GM18951 (cell line): Measurements from ENCODE around the gene NPAS2.

Experiments
- POLR2A ChIP-seq: IDR thresholded peaks from 4 replicates; pipeline ENCODE4 v1.6.1; 2011; ENCODE audit warnings: mild to moderate bottlenecking; ENCODE audit not compliant: insufficient read length, insufficient read depth; ENCODE audit errors: extremely low read depth
- in situ Hi-C: fragments of 300-500 bp; cut with MboI; formaldehyde crosslinking; loops from one replicate; pipeline ENCODE4 v1.12.0; 2022; ENCODE audit warnings: low sequenced_read_pairs, mixed read lengths, inconsistent platforms; ENCODE audit not compliant: unreplicated experiment

NPAS2 gene

DNA sequence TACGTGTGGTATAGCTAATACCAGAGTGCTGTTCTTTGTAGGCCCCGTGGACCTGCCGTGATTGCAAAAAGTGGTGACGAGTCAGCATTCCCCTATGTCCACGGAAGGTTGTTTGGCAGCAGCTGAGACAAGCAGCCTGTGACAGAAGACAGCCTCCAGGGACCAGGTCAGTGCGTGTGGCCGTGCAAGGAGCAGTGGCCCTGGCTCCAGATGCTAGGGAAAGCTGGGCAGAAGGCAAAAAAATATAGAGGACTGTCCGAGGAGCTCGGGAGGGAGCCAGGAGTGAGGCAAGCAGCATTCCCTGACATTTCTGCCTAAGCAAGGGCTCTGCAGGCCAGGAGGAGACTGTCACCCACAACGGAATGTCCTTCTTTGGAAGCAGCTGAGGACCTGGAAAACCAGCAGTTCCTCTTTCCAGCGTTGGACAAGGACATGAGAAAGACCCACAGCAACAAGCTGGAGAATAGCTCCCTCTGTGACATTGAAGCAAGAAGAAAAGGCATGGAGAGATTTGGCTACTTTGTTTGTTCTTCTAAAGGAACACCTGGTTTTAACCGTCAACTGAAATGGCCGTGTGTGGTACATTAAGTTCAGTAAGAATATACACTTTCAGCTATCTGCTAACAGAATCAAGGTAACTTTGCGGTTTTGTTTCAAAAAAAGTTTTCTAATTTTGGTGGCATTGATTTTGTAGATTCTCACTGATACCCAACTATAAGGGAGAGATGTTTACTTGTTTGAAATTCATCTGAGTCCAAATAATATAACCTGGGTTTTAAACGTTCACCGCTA lies 58.3 kb downstream of the NPAS2 start:
- TF ChIP-seq POLR2A = no peak
- in situ Hi-C loops = no loop called here

DNA sequence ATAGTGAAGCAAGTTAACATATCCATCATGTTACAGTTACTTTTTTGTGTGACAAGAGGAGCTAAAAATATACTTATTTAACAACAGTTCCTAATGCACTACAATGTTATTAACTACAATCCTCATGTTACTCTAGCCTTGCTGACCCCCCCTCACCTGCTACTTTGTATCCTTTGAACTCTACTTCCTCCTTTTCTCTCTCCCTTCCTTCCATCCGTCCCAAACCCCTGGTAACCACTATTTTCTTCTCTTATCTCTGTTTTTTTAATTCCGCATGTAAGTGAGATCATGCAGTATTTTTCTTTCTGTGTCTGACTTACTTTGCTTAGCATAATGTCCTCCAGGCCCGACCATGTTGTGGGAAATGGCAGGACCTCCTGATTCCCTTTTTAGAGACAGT lies 59.4 kb downstream of the NPAS2 start:
- no peak for TF ChIP-seq POLR2A
- in situ Hi-C loops = no loop called here

DNA sequence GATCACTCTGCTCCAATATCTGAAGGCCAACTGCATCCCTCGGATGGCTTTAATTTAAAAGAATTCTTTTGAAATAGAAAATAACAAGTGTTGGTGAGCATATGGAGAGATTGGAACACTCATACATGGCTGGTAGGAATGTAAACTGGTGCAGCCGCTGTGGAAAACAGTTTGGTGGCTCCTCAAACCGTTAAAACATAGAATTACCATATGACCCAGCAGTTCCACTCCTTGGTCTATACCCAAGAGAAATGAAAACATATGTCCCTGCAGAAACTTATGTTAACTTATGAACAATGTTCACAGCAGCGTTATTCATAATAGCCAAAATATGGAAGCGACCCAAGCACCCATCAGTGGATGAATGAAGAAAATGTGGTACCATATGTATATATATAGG lies 60.1 kb downstream of the NPAS2 start:
- TF ChIP-seq POLR2A = no peak
- in situ Hi-C loops = no loop called here

DNA sequence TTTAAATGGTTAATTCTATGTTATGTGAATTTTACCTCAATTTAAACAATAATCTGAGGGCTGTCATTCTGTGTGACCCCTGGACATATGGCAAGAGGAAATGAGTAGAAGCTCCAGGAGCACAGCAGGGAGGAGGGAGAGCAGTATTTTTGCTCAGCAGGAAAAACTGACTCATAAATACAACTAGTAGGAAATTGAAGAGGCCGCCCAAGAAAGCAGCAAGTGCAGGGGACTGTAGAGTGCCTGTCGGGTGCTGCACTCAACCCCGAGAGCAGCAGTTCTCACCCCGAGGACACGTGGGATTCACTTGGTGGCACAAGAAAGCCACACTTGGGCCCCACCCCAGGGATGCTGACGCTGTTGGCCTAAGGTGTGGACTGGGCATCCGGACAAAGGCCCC lies 60.8 kb downstream of the NPAS2 start:
- TF ChIP-seq POLR2A = no peak
- in situ Hi-C loops = no loop called here

DNA sequence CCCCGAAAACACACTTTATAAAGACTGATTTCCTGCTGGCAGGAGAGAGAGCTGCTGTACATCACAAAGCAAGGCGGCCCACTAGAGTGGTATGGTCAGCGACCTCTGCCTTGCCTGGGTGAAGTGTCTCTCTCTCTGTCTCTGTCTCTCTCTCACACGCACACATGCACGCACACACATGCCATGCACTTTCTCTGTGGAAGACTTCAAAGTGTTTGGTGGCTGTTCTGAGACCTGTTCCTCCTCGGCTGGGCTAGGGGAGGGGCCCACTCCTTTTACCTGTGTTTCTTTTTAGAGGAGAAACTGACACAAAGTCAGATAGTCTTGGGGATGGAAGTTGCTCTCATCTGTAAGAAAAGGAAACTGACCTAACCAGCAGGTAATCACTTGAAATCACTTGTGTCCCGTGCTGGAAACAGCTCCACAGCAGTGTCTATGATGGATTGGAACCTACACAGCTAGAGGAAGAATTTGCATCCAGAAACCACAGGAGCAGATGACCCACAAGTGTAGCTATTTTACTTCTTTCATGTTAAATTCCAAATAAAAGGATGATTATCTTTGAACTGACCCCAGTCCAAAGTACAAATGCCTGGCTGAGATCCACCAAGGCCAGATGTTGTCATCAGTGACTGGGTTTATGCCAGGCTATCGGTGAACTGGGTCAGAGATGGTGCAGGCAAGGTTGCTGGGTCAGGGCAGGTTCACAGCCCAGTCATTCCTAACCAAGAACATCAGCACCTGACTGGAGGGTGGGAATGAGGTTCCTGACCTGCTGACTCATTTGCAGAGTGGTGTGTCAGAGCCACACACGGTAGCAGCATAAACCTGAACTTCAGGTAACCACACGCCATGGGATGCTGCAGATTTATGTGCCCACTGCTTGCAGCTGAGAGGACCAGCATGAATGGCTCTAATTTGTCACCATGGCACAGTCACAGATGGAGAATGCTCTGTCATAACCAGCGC lies 63.0 kb downstream of the NPAS2 start:
- in situ Hi-C loops = no loop called here
- no peak for TF ChIP-seq POLR2A

DNA sequence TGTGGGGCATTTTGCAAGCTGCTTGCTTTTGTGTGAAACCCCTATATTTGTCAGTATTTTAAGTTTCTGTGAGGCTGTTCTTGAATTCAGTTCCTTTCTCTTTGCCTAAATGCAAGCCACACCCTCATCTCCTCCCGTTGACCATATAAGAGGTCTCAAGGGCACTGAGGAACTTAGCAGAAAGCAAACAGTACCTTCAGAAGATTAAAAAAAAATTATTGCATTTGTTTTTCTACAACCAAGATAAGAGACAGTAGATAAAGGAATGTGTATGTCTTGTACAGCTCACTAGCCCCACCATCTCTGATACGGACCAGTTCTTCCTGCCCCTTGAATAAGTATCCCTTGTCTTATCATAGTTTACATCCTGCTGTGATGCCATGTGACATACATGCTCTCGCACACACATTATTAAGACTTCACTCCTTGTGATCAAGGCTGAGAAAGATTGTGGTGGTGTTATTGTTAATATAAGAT lies 64.2 kb downstream of the NPAS2 start:
- in situ Hi-C loops = no loop called here
- TF ChIP-seq POLR2A = no peak

DNA sequence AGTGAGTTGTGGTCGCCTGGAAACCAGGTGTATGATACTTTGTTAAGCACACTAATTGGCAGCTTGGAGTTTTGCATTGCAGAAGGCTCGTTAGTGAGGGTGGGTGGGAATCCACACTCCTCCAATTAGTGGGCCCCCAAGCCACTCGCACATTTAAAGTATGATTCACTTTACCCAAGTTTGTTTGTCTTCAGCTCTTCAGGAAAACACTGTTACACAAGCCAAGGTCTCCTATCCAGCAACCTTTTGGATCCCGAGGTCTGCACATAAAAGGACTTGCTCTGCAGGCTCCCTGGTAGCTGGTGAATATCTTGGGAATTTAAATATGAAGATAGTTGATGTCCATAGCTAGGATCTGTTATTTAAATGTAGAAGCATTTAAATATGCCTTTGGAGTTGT lies 66.1 kb downstream of the NPAS2 start:
- in situ Hi-C loops = no loop called here
- TF ChIP-seq POLR2A = no peak

DNA sequence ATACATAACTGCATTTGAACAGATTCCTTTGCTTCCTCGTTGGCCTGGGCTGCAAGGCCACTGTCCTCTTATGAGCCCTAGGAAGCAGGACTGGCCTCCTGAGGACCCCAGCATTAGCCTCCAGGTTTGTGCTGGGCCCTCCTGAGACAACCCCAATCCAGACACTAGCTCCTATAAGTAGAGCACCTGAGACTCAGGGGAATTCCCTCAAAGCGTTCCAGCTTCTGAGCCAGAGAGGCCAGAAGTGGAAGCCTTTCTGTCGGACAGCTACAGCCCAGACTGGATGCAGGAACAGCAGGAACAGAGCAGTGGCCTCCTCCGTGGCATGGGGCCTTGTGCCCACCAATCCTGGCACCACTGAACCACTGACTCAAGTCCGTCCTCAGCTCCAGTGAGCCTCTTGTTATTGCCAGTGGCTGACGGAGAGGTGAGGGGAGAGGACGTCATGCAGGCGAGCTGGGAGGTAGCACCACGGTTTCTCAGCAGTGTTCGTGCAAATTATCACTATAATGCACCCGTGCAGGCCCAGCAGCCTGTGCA lies 67.2 kb downstream of the NPAS2 start:
- TF ChIP-seq POLR2A = no peak
- in situ Hi-C loops = no loop called here

DNA sequence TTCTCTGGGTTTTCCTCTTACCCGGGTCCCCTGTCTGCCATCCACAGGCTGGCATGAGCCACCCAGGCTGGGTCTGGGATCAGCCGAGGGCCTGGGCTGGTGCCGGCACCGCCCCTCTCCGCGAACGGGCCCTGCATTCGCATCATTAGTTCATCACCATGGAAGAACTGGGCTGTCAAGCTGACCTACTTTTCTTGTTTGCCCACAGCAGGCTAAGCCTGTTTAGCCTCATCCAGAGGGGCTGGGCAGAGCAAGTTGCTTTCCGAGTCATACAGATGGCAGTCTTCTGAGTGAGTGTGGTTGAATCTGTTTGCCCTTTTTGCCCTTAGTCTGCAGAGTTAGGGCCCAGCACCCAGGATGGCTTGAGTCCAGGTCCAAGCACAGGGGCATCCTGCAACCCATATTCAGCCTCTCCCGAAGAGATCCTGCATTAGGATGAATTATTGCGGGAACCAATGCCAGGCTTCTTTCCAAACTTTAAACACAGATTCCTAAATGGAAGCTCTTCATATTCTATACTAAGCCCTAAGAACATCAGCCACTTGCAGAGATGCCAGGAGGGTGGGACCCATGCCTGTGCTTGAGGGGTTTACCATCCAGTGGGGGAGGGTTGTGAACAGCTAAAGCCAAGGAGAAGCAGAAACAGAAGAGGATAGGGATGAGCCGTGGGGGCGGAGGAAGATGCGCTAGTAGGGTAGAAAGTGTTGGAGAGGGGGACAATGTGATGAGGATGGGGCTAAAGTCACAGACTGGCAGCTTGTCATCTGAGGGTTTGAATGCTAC lies 68.0 kb downstream of the NPAS2 start:
- no peak for TF ChIP-seq POLR2A
- in situ Hi-C loops = no loop called here

DNA sequence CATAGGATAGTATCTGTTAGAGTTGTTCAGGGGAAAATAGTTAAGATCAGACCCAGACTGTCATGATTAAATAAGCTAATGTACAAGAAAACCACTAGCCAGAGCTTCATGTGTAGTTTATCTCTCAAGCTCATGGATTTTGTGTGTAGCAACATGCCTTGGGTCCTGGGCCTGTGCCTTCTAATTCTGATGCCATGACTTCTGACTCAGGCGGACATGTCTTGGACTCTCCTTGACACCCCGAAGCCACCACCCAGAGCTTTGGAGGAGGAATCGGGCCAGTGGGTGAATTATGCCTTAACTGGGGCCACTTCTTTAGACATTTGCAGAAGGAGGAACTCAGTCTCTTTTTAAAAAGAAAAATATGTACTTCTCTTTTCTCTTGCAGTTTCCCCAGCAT lies 68.7 kb downstream of the NPAS2 start:
- no peak for TF ChIP-seq POLR2A

DNA sequence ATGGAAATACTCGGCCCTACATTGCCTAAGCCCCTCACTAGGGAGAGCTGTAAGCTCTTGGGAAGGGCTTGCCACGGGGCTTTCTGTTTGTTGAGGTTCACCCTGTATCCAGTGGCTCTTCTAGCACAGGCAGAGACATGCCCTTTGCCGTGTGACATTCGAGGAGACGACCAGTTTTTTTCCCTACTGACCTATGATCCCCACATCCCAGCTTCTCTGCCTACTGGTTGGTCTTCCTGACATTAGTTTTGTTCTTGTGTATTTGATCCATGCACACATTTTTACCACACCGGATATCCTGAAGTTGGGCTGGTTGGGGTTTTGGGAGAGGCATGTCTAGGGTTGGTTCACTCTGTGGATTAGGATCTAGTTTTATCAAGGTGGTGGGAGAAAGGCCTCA lies 69.3 kb downstream of the NPAS2 start:
- TF ChIP-seq POLR2A = no peak
- in situ Hi-C loops = no loop called here

More for the DNA sequence above, 68.7 kb downstream of the NPAS2 start:
- in situ Hi-C loops = no loop called here

DNA sequence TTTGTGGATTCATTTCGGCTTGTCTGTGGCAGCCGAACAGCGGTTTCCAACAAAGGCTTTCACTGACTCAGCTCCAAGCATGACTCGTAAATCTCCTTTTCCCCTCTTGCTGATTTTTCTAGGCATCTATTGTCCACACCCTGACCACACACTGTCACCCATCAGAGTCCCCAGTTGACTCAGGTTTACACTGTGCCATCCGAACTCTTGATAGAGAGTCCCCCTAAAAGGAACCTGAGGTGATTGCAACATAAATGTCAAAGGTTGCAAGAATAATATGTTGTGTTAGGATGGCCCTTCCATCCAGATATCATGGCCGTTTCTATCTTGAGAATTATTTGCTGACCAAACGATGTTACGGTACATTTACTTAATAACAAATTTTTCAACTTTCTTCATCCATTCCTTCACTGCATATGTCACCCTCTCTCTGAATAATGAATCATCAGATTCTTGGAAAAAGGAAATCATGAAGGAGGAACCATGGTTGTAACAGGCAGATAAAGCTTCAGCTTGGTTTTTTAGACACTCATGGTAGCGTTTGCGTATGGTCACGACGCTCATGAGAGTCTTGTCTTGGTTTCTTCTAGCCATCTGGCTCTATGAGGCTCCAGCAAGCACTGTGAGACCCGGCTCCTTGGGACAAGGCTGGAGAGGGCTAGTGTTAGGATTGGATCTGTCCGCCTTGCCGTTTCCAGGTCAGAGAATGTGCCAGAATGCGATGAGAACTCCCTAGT lies 72.1 kb downstream of the NPAS2 start:
- in situ Hi-C loops = no loop called here
- TF ChIP-seq POLR2A = no peak
